HL-60 (cell line): Measurements from ENCODE around the gene CNIH3.

Experiments used
- DNase-seq, 2 experiments: peaks; one replicate each; pipeline ENCODE4 v3.0.0-alpha.2; 2010 to 2020; ENCODE audit warnings: low read depth in 1 of 2, low spot score in 1 of 2
- H3K27ac ChIP-seq: fragments of 250-450 bp; sonication (Bioruptor Pico); replicated peaks from 2 replicates; pipeline ENCODE4 v1.5.1; 2020; ENCODE audit warnings: mild to moderate bottlenecking, moderate library complexity
- H3K27me3 ChIP-seq: fragments of 250-450 bp; sonication (Bioruptor Pico); 2 replicates; pipeline ENCODE4 v1.5.1; 2021; ENCODE audit warnings: mild to moderate bottlenecking, moderate library complexity; ENCODE audit not compliant: insufficient read depth, poor library complexity, severe bottlenecking
- H3K4me3 ChIP-seq: replicated peaks from 2 replicates; pipeline ENCODE4 v1.5.1; 2011; ENCODE audit warnings: mild to moderate bottlenecking, control low read depth, low read length; ENCODE audit not compliant: insufficient read depth
- GABPA ChIP-seq: IDR thresholded peaks from 2 replicates; pipeline ENCODE4 v1.6.1; 2012; ENCODE audit warnings: low read depth
- POLR2AphosphoS5 ChIP-seq: IDR thresholded peaks from 2 replicates; pipeline ENCODE4 v1.6.1; 2012; ENCODE audit warnings: low read depth
- SPI1 ChIP-seq: IDR thresholded peaks from 2 replicates; pipeline ENCODE4 v1.6.1; 2012; ENCODE audit warnings: low read depth, mild to moderate bottlenecking, borderline replicate concordance
- TF ChIP-seq, protein P1 (sequence below): IDR thresholded peaks from one replicate; pipeline ENCODE4 v1.5.1; 2011; ENCODE audit warnings: low read length, control low read depth, inconsistent platforms; ENCODE audit not compliant: insufficient read depth
- TF ChIP-seq, protein P2 (sequence below): IDR thresholded peaks from 2 replicates; pipeline ENCODE4 v1.6.1; 2012; ENCODE audit warnings: low read depth; ENCODE audit not compliant: insufficient replicate concordance

Gene CNIH3

DNA sequence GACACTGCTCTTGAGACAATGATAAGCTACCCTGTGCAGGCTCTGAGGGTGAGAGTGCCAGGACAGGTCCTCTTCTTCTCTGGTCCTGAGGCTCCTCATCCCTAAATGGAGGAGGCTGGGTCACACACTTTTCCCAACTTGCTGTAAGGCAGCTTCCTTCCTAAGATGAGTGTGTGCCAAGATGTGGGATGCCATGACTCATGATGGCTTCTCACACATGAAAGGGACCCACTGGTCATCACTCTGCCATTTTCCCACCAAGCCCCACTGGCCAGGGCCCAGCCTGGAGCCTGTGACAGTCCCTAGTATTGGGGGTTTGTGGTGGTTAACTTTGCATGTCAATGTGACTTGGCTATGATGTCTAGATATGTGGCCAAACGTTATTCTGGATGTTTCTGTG is 54.4 kb downstream of the CNIH3 start:
- Histone ChIP-seq H3K4me3 (no peak overlapping the region), H3K27ac (no peak overlapping the region), H3K27me3 (no peaks in the 10 kb centered on the region)
- no peak for DNase-seq
- TF ChIP-seq, protein P1, sequence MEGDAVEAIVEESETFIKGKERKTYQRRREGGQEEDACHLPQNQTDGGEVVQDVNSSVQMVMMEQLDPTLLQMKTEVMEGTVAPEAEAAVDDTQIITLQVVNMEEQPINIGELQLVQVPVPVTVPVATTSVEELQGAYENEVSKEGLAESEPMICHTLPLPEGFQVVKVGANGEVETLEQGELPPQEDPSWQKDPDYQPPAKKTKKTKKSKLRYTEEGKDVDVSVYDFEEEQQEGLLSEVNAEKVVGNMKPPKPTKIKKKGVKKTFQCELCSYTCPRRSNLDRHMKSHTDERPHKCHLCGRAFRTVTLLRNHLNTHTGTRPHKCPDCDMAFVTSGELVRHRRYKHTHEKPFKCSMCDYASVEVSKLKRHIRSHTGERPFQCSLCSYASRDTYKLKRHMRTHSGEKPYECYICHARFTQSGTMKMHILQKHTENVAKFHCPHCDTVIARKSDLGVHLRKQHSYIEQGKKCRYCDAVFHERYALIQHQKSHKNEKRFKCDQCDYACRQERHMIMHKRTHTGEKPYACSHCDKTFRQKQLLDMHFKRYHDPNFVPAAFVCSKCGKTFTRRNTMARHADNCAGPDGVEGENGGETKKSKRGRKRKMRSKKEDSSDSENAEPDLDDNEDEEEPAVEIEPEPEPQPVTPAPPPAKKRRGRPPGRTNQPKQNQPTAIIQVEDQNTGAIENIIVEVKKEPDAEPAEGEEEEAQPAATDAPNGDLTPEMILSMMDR: no peak
- no peak for TF ChIP-seq SPI1
- TF ChIP-seq GABPA: no peak
- TF ChIP-seq, protein P2, sequence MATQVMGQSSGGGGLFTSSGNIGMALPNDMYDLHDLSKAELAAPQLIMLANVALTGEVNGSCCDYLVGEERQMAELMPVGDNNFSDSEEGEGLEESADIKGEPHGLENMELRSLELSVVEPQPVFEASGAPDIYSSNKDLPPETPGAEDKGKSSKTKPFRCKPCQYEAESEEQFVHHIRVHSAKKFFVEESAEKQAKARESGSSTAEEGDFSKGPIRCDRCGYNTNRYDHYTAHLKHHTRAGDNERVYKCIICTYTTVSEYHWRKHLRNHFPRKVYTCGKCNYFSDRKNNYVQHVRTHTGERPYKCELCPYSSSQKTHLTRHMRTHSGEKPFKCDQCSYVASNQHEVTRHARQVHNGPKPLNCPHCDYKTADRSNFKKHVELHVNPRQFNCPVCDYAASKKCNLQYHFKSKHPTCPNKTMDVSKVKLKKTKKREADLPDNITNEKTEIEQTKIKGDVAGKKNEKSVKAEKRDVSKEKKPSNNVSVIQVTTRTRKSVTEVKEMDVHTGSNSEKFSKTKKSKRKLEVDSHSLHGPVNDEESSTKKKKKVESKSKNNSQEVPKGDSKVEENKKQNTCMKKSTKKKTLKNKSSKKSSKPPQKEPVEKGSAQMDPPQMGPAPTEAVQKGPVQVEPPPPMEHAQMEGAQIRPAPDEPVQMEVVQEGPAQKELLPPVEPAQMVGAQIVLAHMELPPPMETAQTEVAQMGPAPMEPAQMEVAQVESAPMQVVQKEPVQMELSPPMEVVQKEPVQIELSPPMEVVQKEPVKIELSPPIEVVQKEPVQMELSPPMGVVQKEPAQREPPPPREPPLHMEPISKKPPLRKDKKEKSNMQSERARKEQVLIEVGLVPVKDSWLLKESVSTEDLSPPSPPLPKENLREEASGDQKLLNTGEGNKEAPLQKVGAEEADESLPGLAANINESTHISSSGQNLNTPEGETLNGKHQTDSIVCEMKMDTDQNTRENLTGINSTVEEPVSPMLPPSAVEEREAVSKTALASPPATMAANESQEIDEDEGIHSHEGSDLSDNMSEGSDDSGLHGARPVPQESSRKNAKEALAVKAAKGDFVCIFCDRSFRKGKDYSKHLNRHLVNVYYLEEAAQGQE: no peak
- TF ChIP-seq POLR2AphosphoS5: no peak

DNA sequence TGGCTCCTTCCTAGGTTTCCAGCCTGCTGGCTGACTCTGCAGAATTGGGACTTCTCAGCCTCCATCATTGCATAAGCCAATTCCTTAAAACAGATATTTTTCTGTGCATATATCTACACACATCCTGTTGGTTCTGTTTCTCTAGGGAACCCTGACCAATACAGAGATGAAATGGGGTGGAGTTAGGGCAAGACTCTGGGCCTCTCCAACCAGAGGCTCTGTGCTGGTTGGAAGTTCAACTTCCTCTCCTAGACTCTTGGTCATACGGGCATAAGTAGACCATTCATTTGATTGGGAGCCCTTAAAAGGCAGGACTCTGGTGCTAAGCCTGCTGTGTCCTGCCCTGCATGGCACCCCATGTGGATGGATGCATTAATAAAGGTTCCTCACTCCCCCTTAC is 55.0 kb downstream of the CNIH3 start:
- Histone ChIP-seq H3K4me3 (no peak overlapping the region), H3K27me3 (no peaks in the 10 kb centered on the region), H3K27ac (no peak overlapping the region)
- no peak for DNase-seq
- TF ChIP-seq, protein P2: no peak
- TF ChIP-seq SPI1: peak; percentile 25; the same call in 1 of the 2 replicates

DNA sequence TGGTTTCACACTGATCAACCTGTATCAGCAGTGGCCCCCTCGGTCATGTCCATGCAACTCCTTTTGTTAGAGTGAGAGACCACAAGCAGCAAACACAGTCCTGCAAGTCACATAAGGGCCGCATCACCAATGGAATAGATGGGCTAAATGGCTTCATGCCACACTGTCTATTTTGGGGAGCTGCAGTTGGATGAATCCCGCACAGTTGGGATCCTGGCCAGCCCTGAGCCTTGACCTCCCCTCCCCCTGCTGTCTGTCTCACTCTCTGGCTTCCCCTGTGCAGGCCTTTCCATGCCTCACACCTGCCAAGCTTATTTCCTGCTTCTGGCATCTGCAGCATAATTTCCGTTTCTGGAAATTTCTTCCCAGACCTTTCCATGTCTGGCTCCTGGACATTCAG is 57.0 kb downstream of the CNIH3 start:
- no peak overlapping the region for H3K27ac ChIP-seq
- no peak for DNase-seq

More for the DNA sequence above, 57.0 kb downstream of the CNIH3 start:
- Histone ChIP-seq H3K4me3 (no peak overlapping the region), H3K27me3 (no peaks in the 10 kb centered on the region)
- TF ChIP-seq GABPA: no peak
- TF ChIP-seq SPI1: no peak
- TF ChIP-seq, protein P1: no peak
- TF ChIP-seq POLR2AphosphoS5: no peak
- TF ChIP-seq, protein P2: no peak
